Epithelial cell of alveolus of lung (primary cell): ENCODE results near the gene MOB2. TPM values are rescaled to one million over a fixed set of nuclear protein-coding genes. Genes with fewer than 3 reads are reported as not detected.

Source experiments
- total RNA-seq: library from RNA; depleted of rRNA; stranded (reverse); fragments of >200 nt; gene quantifications from 2 replicates; pipeline ENCODE4 v1.2.1, GENCODE V29; 2015

Gene MOB2
- 13.4 and 19.2 TPM in 2 replicates for total RNA-seq

GRCh38 chr11:1486054-1486825 is at the start of gene MOB2:
MOB2 (minus strand) TSS chr11:1486779; CDS start chr11:1486556, 223 bp downstream.

Other genes with a start within 250 kb of the MOB2 start
- gene TOLLIP, start 177.1 kb downstream of the MOB2 start, total RNA-seq = 24.3 and 30.6 TPM in 2 replicates
- 3.0 TPM in 1 of 2 replicates, not detected in the other for gene BRSK2, start 96.8 kb downstream of the MOB2 start, total RNA-seq
- under 0.01 and 2.2 TPM in 2 replicates for gene DUSP8, start 85.5 kb upstream of the MOB2 start, total RNA-seq
- not detected in 2 replicates for gene KRTAP5-1, start 98.5 kb upstream of the MOB2 start, total RNA-seq
- gene KRTAP5-2, start 111.5 kb upstream of the MOB2 start, total RNA-seq = not detected in 2 replicates
- not detected in 2 replicates for gene KRTAP5-3, start 121.7 kb upstream of the MOB2 start, total RNA-seq
- not detected in 2 replicates for gene KRTAP5-4, start 135.4 kb upstream of the MOB2 start, total RNA-seq
- gene KRTAP5-5, start 143.0 kb upstream of the MOB2 start, total RNA-seq = not detected in 2 replicates
- gene KRTAP5-6, start 210.4 kb upstream of the MOB2 start, total RNA-seq = not detected in 2 replicates